GM23338 (cell line): Measurements from ENCODE around the gene AKT2.

Experiments used
- CREB1 ChIP-seq: fragments of 250-450 bp; sonication (Bioruptor Pico); IDR thresholded peaks from 2 replicates; pipeline ENCODE4 v1.5.0; 2020; ENCODE audit warnings: low read depth, mild to moderate bottlenecking, moderate library complexity
- CTCF ChIP-seq, 2 experiments: fragments of 200-600 bp in 1 of 2; sonication (generic) in 1 of 2; conservative IDR thresholded peaks; 2 replicates each; pipeline versions ENCODE4 v1.5.1 to v1.6.1; 2016 to 2017; ENCODE audit warnings: antibody characterized with exemption in 2 of 2, low read depth in 2 of 2, mild to moderate bottlenecking in 2 of 2, moderate library complexity in 1 of 2
- EZH2 ChIP-seq: fragments of 200-600 bp; sonication (generic); IDR thresholded peaks from one replicate; pipeline ENCODE4 v1.8.0; 2017; ENCODE audit warnings: antibody characterized with exemption, mild to moderate bottlenecking, low read depth; ENCODE audit not compliant: unreplicated experiment
- EZH2phosphoT487 ChIP-seq: fragments of 200-600 bp; sonication (generic); IDR thresholded peaks from one replicate; pipeline ENCODE4 v1.8.1; 2018; ENCODE audit warnings: antibody characterized with exemption; ENCODE audit not compliant: unreplicated experiment
- JUNB ChIP-seq: IDR thresholded peaks from one replicate; pipeline ENCODE4 v1.6.1; 2016; ENCODE audit warnings: antibody characterized with exemption; ENCODE audit not compliant: unreplicated experiment
- POLR2AphosphoS5 ChIP-seq: IDR thresholded peaks from 2 replicates; pipeline ENCODE4 v1.6.1; 2016; ENCODE audit warnings: antibody characterized with exemption, low read depth
- STAT1 ChIP-seq: IDR thresholded peaks from one replicate; pipeline ENCODE4 v1.6.1; 2016; ENCODE audit warnings: antibody characterized with exemption; ENCODE audit not compliant: unreplicated experiment
- ZNF462 ChIP-seq: fragments of 250-450 bp; sonication (Bioruptor Pico); IDR thresholded peaks from 2 replicates; pipeline ENCODE4 v1.5.0; 2020; ENCODE audit warnings: mild to moderate bottlenecking, moderate library complexity
- TF ChIP-seq, protein P1 (sequence below): IDR thresholded peaks from one replicate; pipeline ENCODE4 v1.6.1; 2018; ENCODE audit warnings: antibody characterized with exemption; ENCODE audit not compliant: unreplicated experiment

GRCh38 chr19:40321076-40321475, 35.9 kb upstream of the AKT2 start:
- TF ChIP-seq EZH2 (no peak), STAT1 (no peak), EZH2phosphoT487 (no peak), CTCF (conservative IDR thresholded peaks at IDR 0.05; ENCODE audit: low read depth in 2 of 2) (no peak), POLR2AphosphoS5 (no peak), ZNF462 (CRISPR knock-in tag) (no peak), CREB1 (CRISPR knock-in tag) (no peak), JUNB (no peak)
- TF ChIP-seq, protein P1, sequence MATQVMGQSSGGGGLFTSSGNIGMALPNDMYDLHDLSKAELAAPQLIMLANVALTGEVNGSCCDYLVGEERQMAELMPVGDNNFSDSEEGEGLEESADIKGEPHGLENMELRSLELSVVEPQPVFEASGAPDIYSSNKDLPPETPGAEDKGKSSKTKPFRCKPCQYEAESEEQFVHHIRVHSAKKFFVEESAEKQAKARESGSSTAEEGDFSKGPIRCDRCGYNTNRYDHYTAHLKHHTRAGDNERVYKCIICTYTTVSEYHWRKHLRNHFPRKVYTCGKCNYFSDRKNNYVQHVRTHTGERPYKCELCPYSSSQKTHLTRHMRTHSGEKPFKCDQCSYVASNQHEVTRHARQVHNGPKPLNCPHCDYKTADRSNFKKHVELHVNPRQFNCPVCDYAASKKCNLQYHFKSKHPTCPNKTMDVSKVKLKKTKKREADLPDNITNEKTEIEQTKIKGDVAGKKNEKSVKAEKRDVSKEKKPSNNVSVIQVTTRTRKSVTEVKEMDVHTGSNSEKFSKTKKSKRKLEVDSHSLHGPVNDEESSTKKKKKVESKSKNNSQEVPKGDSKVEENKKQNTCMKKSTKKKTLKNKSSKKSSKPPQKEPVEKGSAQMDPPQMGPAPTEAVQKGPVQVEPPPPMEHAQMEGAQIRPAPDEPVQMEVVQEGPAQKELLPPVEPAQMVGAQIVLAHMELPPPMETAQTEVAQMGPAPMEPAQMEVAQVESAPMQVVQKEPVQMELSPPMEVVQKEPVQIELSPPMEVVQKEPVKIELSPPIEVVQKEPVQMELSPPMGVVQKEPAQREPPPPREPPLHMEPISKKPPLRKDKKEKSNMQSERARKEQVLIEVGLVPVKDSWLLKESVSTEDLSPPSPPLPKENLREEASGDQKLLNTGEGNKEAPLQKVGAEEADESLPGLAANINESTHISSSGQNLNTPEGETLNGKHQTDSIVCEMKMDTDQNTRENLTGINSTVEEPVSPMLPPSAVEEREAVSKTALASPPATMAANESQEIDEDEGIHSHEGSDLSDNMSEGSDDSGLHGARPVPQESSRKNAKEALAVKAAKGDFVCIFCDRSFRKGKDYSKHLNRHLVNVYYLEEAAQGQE, result no peak
